Amygdala (tissue), 56 donors: ENCODE results near the gene DTWD1.
"Not testable (repeated sequence)": the region's sequence is repeated elsewhere in the genome, so short reads cannot be mapped to it uniquely, and the experiment has no call there.

Experiments
- DNase-seq, 56 donors: peaks; one replicate each; lab custom pipeline; 2025; lab: John Stamatoyannopoulos, UW

The DTWD1 gene

GRCh38 chr15:49620658-49621368 is at the start of gene DTWD1, which contains the start of gene FAM227B:
Gene DTWD1 (plus strand): TSS chr15:49621048. CDS start chr15:49625168, 4,120 bp downstream.
Gene FAM227B (minus strand): TSS chr15:49620818. CDS start chr15:49615171, 5,647 bp downstream.
- peak; percentile 55 to 96 (median 92) for DNase-seq

GRCh38 chr15:49573421-49573820 is 47.4 kb upstream of the DTWD1 start:
- DNase-seq, result no peak

- no peak for DNase-seq
These were observed 31.8 kb upstream of the DTWD1 start for GRCh38 chr15:49589030-49589429.

- not testable (repeated sequence) for DNase-seq
These were observed 28.0 kb upstream of the DTWD1 start for GRCh38 chr15:49592829-49593316.

GRCh38 chr15:49604625-49605409 is 16.0 kb upstream of the DTWD1 start:
- no peak for DNase-seq

GRCh38 chr15:49605588-49605987 is 15.3 kb upstream of the DTWD1 start:
- no peak for DNase-seq

- DNase-seq, result no peak
These were observed 14.3 kb upstream of the DTWD1 start for GRCh38 chr15:49606594-49606993.

- no peak for DNase-seq
These were observed 10.5 kb upstream of the DTWD1 start for GRCh38 chr15:49610157-49610918.

GRCh38 chr15:49612240-49612639 is 8.6 kb upstream of the DTWD1 start:
- not testable (repeated sequence) for DNase-seq

- no peak for DNase-seq
These were observed 1.6 kb upstream of the DTWD1 start for GRCh38 chr15:49619226-49619625.

- no peak for DNase-seq
These were observed 649 bp upstream of the DTWD1 start for GRCh38 chr15:49620199-49620598.

- no peak for DNase-seq
These were observed 558 bp downstream of the DTWD1 start for GRCh38 chr15:49621401-49621811.

GRCh38 chr15:49621887-49622286 is 1.0 kb downstream of the DTWD1 start:
- DNase-seq, result no peak

GRCh38 chr15:49622561-49622960 is 1.7 kb downstream of the DTWD1 start:
- DNase-seq, result no peak

- no peak for DNase-seq
These were observed 3.2 kb downstream of the DTWD1 start for GRCh38 chr15:49624056-49624455.

GRCh38 chr15:49625460-49626036 is 4.7 kb downstream of the DTWD1 start:
- no peak for DNase-seq

GRCh38 chr15:49627407-49627877 is 6.6 kb downstream of the DTWD1 start:
- no peak for DNase-seq

GRCh38 chr15:49628379-49628778 is 7.5 kb downstream of the DTWD1 start:
- DNase-seq, result no peak

- no peak for DNase-seq
These were observed 17.0 kb downstream of the DTWD1 start for GRCh38 chr15:49637857-49638256.

GRCh38 chr15:49644364-49644794 is 23.5 kb downstream of the DTWD1 start:
- DNase-seq, result no peak
